Measurements from ENCODE around the gene HAGHL. TPM values are rescaled to one million over a fixed set of nuclear protein-coding genes. Genes with fewer than 3 reads are reported as not detected.
"Not testable (repeated sequence)": the region's sequence is repeated elsewhere in the genome, so short reads cannot be mapped to it uniquely, and the experiment has no call there.

Gene HAGHL
- total RNA-seq, 2 donors from 2014 or later, result 2.6 to 13.0 TPM

DNA sequence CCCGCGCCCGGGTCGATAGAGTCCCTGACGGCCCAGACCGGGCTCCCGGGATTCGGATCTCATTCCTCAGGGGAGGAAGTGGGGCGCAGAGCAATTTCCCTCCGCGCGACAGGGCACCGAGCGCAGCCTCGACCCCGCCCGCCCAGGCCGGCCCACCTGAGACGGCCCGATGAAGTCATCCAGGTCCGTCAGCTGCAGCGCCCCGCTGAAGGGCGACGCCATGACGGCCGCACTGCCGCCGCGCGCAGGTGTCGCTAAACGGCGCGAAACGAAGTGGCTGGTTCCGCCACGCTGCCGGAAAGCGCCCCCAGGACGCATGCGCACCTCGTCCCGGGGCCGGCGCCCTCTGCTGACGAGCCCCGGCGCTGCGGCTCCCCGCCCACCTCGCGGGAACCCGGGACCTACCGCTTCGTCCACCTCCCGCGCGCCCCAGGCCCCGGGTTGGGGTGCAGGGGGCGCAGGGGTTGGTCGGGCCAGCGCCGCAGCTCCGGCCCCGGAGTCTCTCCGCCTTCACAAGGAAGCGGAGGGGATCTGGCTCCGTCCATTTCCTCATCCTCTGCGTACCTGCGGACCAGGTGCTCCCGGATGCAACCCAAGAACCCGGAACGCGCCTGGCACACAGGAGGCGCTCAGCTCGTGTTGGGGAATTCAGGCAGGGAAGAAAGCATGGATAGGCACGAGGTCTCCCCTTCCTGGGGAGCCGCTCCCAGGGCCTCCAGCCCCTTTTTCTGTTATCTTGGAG, 14.0 kb downstream of the HAGHL start, which contains the start of gene CIAO3:
Gene CIAO3 (minus strand): TSS at position 234 of the 742 bp plus-strand sequence. CDS start 12 bp downstream, at position 222.
- Histone ChIP-seq H3K4me1 (peaks cover 6% of the 10 kb centered on the region), H3K36me3 (no peaks in the 10 kb centered on the region), H3K4me3 (peak within 1 kb of the TSS; percentile 83), H3K27ac (peak within 1 kb of the TSS; percentile 60), H3K27me3 (no peaks in the 10 kb centered on the region), H3K9ac (ENCODE audit: low read depth in 2 of 2, low read length in 2 of 2) (peak within 1 kb of the TSS; percentile 84 to 95), H3K9me3 (no peaks in the 10 kb centered on the region)
- intact Hi-C loops (cut with DNase I), result no loop called here
- TF ChIP-seq, protein P1, sequence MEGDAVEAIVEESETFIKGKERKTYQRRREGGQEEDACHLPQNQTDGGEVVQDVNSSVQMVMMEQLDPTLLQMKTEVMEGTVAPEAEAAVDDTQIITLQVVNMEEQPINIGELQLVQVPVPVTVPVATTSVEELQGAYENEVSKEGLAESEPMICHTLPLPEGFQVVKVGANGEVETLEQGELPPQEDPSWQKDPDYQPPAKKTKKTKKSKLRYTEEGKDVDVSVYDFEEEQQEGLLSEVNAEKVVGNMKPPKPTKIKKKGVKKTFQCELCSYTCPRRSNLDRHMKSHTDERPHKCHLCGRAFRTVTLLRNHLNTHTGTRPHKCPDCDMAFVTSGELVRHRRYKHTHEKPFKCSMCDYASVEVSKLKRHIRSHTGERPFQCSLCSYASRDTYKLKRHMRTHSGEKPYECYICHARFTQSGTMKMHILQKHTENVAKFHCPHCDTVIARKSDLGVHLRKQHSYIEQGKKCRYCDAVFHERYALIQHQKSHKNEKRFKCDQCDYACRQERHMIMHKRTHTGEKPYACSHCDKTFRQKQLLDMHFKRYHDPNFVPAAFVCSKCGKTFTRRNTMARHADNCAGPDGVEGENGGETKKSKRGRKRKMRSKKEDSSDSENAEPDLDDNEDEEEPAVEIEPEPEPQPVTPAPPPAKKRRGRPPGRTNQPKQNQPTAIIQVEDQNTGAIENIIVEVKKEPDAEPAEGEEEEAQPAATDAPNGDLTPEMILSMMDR (IDR thresholded peaks at IDR 0.05), result peak; percentile 97
- peak; percentile 89 for DNase-seq

DNA sequence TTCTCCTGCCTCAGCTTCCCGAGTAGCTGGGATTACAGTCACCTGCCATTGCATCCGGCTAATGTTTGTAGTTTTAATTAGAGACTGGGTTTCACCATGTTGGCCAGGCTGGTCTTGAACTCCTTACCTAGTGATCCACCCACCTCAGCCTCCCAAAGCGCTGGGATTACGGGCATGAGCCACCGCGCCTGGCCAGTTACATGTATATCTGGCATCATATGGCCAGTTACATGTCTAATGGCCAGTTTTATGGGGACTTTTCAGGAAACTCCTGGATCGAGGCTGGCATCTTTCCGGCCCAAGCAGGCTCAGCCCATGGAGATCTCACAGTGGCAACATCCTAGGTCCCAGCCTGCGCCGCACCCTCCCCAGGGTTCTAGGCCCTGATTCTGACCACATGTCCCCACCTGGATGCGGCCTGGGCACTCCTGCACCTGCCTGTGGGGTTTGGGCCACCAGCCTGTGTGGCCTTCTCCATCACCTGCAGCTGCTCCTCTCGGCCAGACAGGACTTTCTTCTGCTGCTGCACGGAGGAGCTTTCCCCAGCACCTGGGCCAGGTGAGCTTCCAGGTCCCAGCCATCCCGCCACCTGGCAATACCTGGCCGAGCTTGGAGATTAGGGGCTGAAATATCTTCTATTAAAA, 15.2 kb downstream of the HAGHL start:
- H3K27ac ChIP-seq, result no peak overlapping the region
- H3K9ac ChIP-seq (ENCODE audit: low read depth in 2 of 2, low read length in 2 of 2), result no peak overlapping the region
- intact Hi-C loops (cut with DNase I), result no loop called here
- H3K9me3 ChIP-seq, result no peaks in the 10 kb centered on the region
- H3K27me3 ChIP-seq, result no peaks in the 10 kb centered on the region
- H3K36me3 ChIP-seq, result no peaks in the 10 kb centered on the region
- TF ChIP-seq, protein P1 (IDR thresholded peaks at IDR 0.05), result no peak
- DNase-seq, result no peak
- no peak overlapping the region for H3K4me3 ChIP-seq
- peaks cover 6% of the 10 kb centered on the region for H3K4me1 ChIP-seq

DNA sequence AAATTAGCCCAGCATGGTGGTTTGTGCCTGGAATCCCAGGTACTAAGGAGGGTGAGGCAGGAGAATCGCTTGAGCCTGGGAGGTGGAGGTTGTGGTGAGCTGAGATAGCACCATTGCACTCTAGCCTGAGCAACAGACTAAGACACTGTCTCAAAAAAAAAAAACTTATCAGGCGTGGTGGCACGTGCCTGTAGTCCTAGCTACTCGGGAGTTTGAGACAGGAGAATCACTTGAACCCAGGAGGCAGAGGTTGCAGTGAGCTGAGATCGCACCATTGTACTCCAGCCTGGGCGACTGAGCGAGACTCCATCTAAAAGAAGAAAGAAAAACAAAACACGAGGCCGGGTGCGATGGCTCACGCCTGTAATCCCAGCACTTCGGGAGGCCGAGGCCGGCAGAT, 16.0 kb downstream of the HAGHL start:
- H3K9ac ChIP-seq (ENCODE audit: low read depth in 2 of 2, low read length in 2 of 2); H3K4me3 ChIP-seq; H3K4me1 ChIP-seq; DNase-seq; H3K27ac ChIP-seq; H3K36me3 ChIP-seq; H3K9me3 ChIP-seq; H3K27me3 ChIP-seq; intact Hi-C loops (cut with DNase I): not testable (repeated sequence)

DNA sequence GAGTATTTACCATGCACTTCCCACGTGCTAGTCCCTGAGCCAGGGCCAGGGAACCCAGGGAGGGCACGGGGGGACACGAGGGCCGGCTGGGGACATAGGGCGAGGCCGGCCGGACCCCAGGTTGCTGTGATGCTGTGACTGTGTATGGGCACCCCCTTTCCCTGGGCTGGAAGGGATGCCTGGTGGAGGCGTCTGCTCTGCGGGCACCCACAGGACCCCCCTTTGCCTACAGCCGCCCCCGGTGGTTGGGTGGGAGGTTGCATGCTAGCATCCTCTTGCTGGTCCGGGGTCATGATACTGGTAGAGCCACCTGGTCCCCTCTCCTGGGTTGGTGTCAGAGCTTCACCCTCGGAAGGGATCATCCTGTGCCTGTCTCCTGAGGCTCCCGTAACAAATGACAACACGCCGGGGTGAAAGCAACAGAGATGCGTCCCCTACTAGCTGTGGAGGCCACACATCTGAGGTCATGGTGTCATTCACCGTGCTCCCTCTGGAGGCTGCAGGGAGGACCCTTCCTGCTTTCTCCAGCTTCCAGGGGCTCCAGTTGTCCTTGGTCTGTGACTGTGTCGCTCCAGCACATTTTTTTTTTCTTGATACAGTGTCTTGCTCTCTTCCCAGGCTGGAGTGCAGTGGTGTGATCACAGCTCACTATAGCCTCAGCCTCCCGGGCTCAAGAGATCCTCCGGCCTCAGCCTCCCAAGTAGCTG, 17.0 kb downstream of the HAGHL start:
- Histone ChIP-seq H3K27ac (no peak overlapping the region), H3K27me3 (no peaks in the 10 kb centered on the region), H3K4me3 (no peak overlapping the region), H3K4me1 (peaks cover 6% of the 10 kb centered on the region), H3K9ac (ENCODE audit: low read depth in 2 of 2, low read length in 2 of 2) (no peak overlapping the region), H3K9me3 (no peaks in the 10 kb centered on the region), H3K36me3 (no peaks in the 10 kb centered on the region)
- intact Hi-C loops (cut with DNase I), result no loop called here
- TF ChIP-seq, protein P1 (IDR thresholded peaks at IDR 0.05), result no peak
- no peak for DNase-seq

DNA sequence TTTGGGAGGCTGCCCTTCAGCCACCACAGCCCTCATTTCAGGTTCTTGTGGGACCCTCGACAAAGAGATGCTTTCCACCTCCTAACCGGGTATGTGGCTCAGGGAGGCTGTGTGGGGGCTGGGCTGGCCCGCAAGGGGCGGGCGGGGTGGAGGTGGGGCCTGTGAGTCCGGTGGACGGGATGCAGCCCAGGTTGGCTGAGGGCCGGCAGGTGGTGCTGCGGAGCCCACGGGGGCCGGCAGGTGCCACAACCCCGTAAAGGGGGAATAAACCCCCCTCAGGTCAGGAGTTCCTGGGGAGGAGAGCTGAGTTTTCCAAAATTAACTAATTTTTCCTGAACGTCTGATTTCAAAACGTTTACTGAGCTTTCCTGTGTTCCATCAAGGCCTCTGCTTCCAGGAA, 18.8 kb downstream of the HAGHL start:
- Histone ChIP-seq H3K4me3 (no peak overlapping the region), H3K27me3 (no peaks in the 10 kb centered on the region), H3K9ac (ENCODE audit: low read depth in 2 of 2, low read length in 2 of 2) (no peak overlapping the region), H3K27ac (no peak overlapping the region), H3K9me3 (no peaks in the 10 kb centered on the region), H3K4me1 (no peaks in the 10 kb centered on the region), H3K36me3 (no peaks in the 10 kb centered on the region)
- TF ChIP-seq, protein P1 (IDR thresholded peaks at IDR 0.05), result no peak
- DNase-seq, result no peak
- intact Hi-C loops (cut with DNase I), result no loop called here
